ENCODE measurements around the gene MIA3.

GRCh38 chr1:222629921-222630535 lies 12.1 kb downstream of the MIA3 start:
- TF ChIP-seq, protein P1, sequence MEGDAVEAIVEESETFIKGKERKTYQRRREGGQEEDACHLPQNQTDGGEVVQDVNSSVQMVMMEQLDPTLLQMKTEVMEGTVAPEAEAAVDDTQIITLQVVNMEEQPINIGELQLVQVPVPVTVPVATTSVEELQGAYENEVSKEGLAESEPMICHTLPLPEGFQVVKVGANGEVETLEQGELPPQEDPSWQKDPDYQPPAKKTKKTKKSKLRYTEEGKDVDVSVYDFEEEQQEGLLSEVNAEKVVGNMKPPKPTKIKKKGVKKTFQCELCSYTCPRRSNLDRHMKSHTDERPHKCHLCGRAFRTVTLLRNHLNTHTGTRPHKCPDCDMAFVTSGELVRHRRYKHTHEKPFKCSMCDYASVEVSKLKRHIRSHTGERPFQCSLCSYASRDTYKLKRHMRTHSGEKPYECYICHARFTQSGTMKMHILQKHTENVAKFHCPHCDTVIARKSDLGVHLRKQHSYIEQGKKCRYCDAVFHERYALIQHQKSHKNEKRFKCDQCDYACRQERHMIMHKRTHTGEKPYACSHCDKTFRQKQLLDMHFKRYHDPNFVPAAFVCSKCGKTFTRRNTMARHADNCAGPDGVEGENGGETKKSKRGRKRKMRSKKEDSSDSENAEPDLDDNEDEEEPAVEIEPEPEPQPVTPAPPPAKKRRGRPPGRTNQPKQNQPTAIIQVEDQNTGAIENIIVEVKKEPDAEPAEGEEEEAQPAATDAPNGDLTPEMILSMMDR (conservative IDR thresholded peaks at IDR 0.05 in 1 of 2, IDR thresholded peaks at IDR 0.05 in 1 of 2; ENCODE audit: low read depth in 1 of 2, low read length in 2 of 2) = no peak
- no peak for TF ChIP-seq EZH2 (IDR thresholded peaks at IDR 0.05; ENCODE audit: low read length, missing control alignments)

Data from fibroblast of lung (primary cell).